Astrocyte (in vitro differentiated cells and primary cell): ENCODE measurements around the gene ADD1. TPM values are rescaled to one million over a fixed set of nuclear protein-coding genes. Genes with fewer than 3 reads are reported as not detected.
A peak's percentile ranks its signal among the peaks of the same experiment; 100 is the strongest.

Source experiments
- DNase-seq: peaks from one replicate; pipeline ENCODE4 v3.0.0-alpha.2; 2010; ENCODE audit warnings: low read depth
- FAIRE-seq: peaks from 2 replicates; lab custom pipeline; 2011; peaks lifted over from hg19 to GRCh38; lab: Jason Lieb, UNC
- H2AFZ ChIP-seq: 2 replicates; pipeline ENCODE4 v1.6.0; 2012; ENCODE audit warnings: low read depth, low read length, inconsistent platforms
- H3K27ac ChIP-seq: 2 replicates; pipeline ENCODE4 v1.5.1; 2011; ENCODE audit warnings: low read depth, low read length, inconsistent platforms
- H3K27me3 ChIP-seq: 2 replicates; pipeline ENCODE4 v1.6.0; 2011; ENCODE audit warnings: low read length, inconsistent platforms; ENCODE audit not compliant: insufficient read depth
- H3K36me3 ChIP-seq: 2 replicates; pipeline ENCODE4 v1.5.1; 2011; ENCODE audit warnings: low read length, inconsistent platforms; ENCODE audit not compliant: insufficient read depth
- H3K4me1 ChIP-seq: 2 replicates; pipeline ENCODE4 v1.5.1; 2011; ENCODE audit warnings: low read length, inconsistent platforms; ENCODE audit not compliant: insufficient read depth
- H3K4me2 ChIP-seq: 2 replicates; pipeline ENCODE4 v1.6.0; 2012; ENCODE audit warnings: low read length, inconsistent platforms
- H3K4me3 ChIP-seq: 2 replicates; pipeline ENCODE4 v1.5.1; 2011; ENCODE audit warnings: low read depth, mild to moderate bottlenecking, low read length, inconsistent platforms; ENCODE audit not compliant: insufficient read depth
- H3K79me2 ChIP-seq: 2 replicates; pipeline ENCODE4 v1.6.0; 2012; ENCODE audit warnings: mild to moderate bottlenecking, low read length, inconsistent platforms; ENCODE audit not compliant: insufficient read depth
- H3K9ac ChIP-seq: 2 replicates; pipeline ENCODE4 v1.6.0; 2012; ENCODE audit warnings: mild to moderate bottlenecking, low read length, inconsistent platforms
- H3K9me3 ChIP-seq: 2 replicates; pipeline ENCODE4 v1.5.1; 2012; ENCODE audit warnings: low read depth, mild to moderate bottlenecking, low read length, inconsistent platforms; ENCODE audit not compliant: insufficient read depth
- H4K20me1 ChIP-seq: 2 replicates; pipeline ENCODE4 v1.6.0; 2012; ENCODE audit warnings: low read length, inconsistent platforms; ENCODE audit not compliant: insufficient read depth
- H3K27ac Mint-ChIP-seq: one replicate; pipeline ENCODE4 v1.8.0; 2021; ENCODE audit warnings: mild to moderate bottlenecking, mixed read lengths; ENCODE audit not compliant: unreplicated experiment
- H3K27me3 Mint-ChIP-seq: one replicate; pipeline ENCODE4 v1.8.0; 2021; ENCODE audit warnings: low read depth, mixed read lengths; ENCODE audit not compliant: unreplicated experiment
- H3K36me3 Mint-ChIP-seq: one replicate; pipeline ENCODE4 v1.8.0; 2021; ENCODE audit warnings: low read depth, mixed read lengths; ENCODE audit not compliant: unreplicated experiment
- H3K4me1 Mint-ChIP-seq: one replicate; pipeline ENCODE4 v1.8.0; 2021; ENCODE audit warnings: low read depth, mixed read lengths; ENCODE audit not compliant: unreplicated experiment
- H3K4me3 Mint-ChIP-seq: one replicate; pipeline ENCODE4 v1.8.0; 2021; ENCODE audit warnings: mild to moderate bottlenecking, moderate library complexity, mixed read lengths; ENCODE audit not compliant: unreplicated experiment
- H3K9me3 Mint-ChIP-seq: one replicate; pipeline ENCODE4 v1.8.0; 2021; ENCODE audit warnings: mild to moderate bottlenecking, mixed read lengths; ENCODE audit not compliant: unreplicated experiment
- CTCF ChIP-seq: IDR thresholded peaks from 2 replicates; pipeline ENCODE4 v1.5.1; 2011; ENCODE audit warnings: low read depth, mild to moderate bottlenecking, inconsistent platforms, low read length, moderate library complexity; ENCODE audit not compliant: insufficient read depth
- EZH2 ChIP-seq: IDR thresholded peaks from 2 replicates; pipeline ENCODE4 v1.6.1; 2012; ENCODE audit warnings: mild to moderate bottlenecking, low read length, inconsistent platforms; ENCODE audit not compliant: insufficient read depth
- total RNA-seq: library from RNA; stranded (reverse); gene quantifications from 2 replicates; pipeline ENCODE4 v1.2.1, GENCODE V29; 2021

The ADD1 gene
- total RNA-seq, 1 donor from 2014 or later: 280 TPM

- TF ChIP-seq EZH2 (no peak), CTCF (no peak)
- Mint-ChIP-seq H3K27ac (peak overlapping the region; percentile 35), H3K4me1 (peaks cover 48% of the 10 kb centered on the region), H3K27me3 (no peaks in the 10 kb centered on the region), H3K9me3 (no peaks in the 10 kb centered on the region), H3K4me3 (no peak overlapping the region), H3K36me3 (peaks cover 3% of the 10 kb centered on the region)
- no peaks in the 10 kb centered on the region for H3K9me3 ChIP-seq
- DNase-seq (peak; percentile 39), FAIRE-seq (no peak)
- no peak overlapping the region for H3K27ac ChIP-seq
- H3K4me3 ChIP-seq: no peak overlapping the region
- peaks cover 97% of the 10 kb centered on the region for H4K20me1 ChIP-seq
- no peaks in the 10 kb centered on the region for H3K27me3 ChIP-seq
- no peak overlapping the region for H2AFZ ChIP-seq
- H3K4me1 ChIP-seq: peaks cover 41% of the 10 kb centered on the region
- no peak overlapping the region for H3K9ac ChIP-seq
- H3K36me3 ChIP-seq: peaks cover 2% of the 10 kb centered on the region
- peaks cover 100% of the 10 kb centered on the region for H3K79me2 ChIP-seq
- H3K4me2 ChIP-seq: peak overlapping the region; percentile 2
Observed at GRCh38 chr4:2862528-2862927, 18.9 kb downstream of the ADD1 start.

GRCh38 chr4:2863649-2864048 lies 20.0 kb downstream of the ADD1 start:
- Histone ChIP-seq H3K4me3 (no peak overlapping the region), H4K20me1 (peaks cover 97% of the 10 kb centered on the region), H3K79me2 (peaks cover 100% of the 10 kb centered on the region), H3K4me1 (peaks cover 48% of the 10 kb centered on the region), H3K27me3 (no peaks in the 10 kb centered on the region), H3K36me3 (peaks cover 2% of the 10 kb centered on the region), H3K27ac (no peak overlapping the region), H3K9me3 (no peaks in the 10 kb centered on the region), H3K9ac (no peak overlapping the region), H2AFZ (no peak overlapping the region), H3K4me2 (no peak overlapping the region)
- Mint-ChIP-seq H3K9me3 (no peaks in the 10 kb centered on the region), H3K27ac (no peak overlapping the region), H3K36me3 (peaks cover 3% of the 10 kb centered on the region), H3K4me1 (peaks cover 59% of the 10 kb centered on the region), H3K27me3 (no peaks in the 10 kb centered on the region), H3K4me3 (no peak overlapping the region)
- DNase-seq: no peak
- TF ChIP-seq EZH2: no peak
- no peak for TF ChIP-seq CTCF
- FAIRE-seq: no peak

- H3K27ac ChIP-seq: no peak overlapping the region
- H3K4me2 ChIP-seq: no peak overlapping the region
- no peaks in the 10 kb centered on the region for H3K27me3 ChIP-seq
- H3K9me3 Mint-ChIP-seq: no peaks in the 10 kb centered on the region
- peaks cover 66% of the 10 kb centered on the region for H3K4me1 Mint-ChIP-seq
- H3K27ac Mint-ChIP-seq: no peak overlapping the region
- peaks cover 3% of the 10 kb centered on the region for H3K36me3 Mint-ChIP-seq
- H3K4me3 Mint-ChIP-seq: no peak overlapping the region
- H4K20me1 ChIP-seq: peaks cover 97% of the 10 kb centered on the region
- no peaks in the 10 kb centered on the region for H3K27me3 Mint-ChIP-seq
- no peak overlapping the region for H3K4me3 ChIP-seq
- FAIRE-seq (no peak), DNase-seq (no peak)
- H3K36me3 ChIP-seq: no peaks in the 10 kb centered on the region
- H3K9me3 ChIP-seq: no peaks in the 10 kb centered on the region
- no peak overlapping the region for H3K9ac ChIP-seq
- no peak overlapping the region for H2AFZ ChIP-seq
- peaks cover 100% of the 10 kb centered on the region for H3K79me2 ChIP-seq
- H3K4me1 ChIP-seq: peaks cover 46% of the 10 kb centered on the region
- no peak for TF ChIP-seq CTCF
- TF ChIP-seq EZH2: no peak
Observed at GRCh38 chr4:2865196-2865780, 21.6 kb downstream of the ADD1 start.
